ENCODE results near the gene GAMT. TPM values are rescaled to one million over a fixed set of nuclear protein-coding genes. Genes with fewer than 3 reads are reported as not detected.

GAMT gene
- total RNA-seq, 2 experiments from 2014 or later, result 11.0 to 13.0 TPM

- peaks cover 93% of the 10 kb centered on the region for H3K36me3 ChIP-seq (ENCODE audit: insufficient read depth, low read length)
- Mint-ChIP-seq H3K9me3 (no peaks in the 10 kb centered on the region), H3K36me3 (ENCODE audit: low read depth) (peaks cover 78% of the 10 kb centered on the region), H3K27ac (peak overlapping the region; percentile 27), H3K4me1 (ENCODE audit: low read depth) (peaks cover 8% of the 10 kb centered on the region), H3K4me3 (no peak overlapping the region), H3K27me3 (no peaks in the 10 kb centered on the region)
- H3K27ac ChIP-seq (ENCODE audit: low read depth in 1 of 2, low read length in 2 of 2), result no peak overlapping the region
- DNase-seq (no peak), ATAC-seq (ENCODE audit: poor library complexity) (no peak)
- CTCF ChIA-PET, result no interaction called here
- peaks cover 6% of the 10 kb centered on the region for H3K4me1 ChIP-seq (ENCODE audit: insufficient read depth, low read length)
- POLR2A ChIA-PET, result no interaction called here
- H3K27me3 ChIP-seq (ENCODE audit: control insufficient read depth in 1 of 2, insufficient read depth in 2 of 2, low read length in 2 of 2), result no peaks in the 10 kb centered on the region
- intact Hi-C loops (cut with DNase I, micrococcal nuclease), result no loop called here
- no peaks in the 10 kb centered on the region for H3K9me3 ChIP-seq (ENCODE audit: control insufficient read depth in 1 of 2, insufficient read depth in 1 of 2, low read length in 2 of 2)
- TF ChIP-seq CTCF (IDR thresholded peaks at IDR 0.05), result no peak
- H3K4me3 ChIP-seq (ENCODE audit: low read length), result no peak overlapping the region
Measured at GRCh38 chr19:1422360-1422759, 21.0 kb upstream of the GAMT start.

- no peaks in the 10 kb centered on the region for H3K9me3 Mint-ChIP-seq
- H3K27me3 ChIP-seq (ENCODE audit: control insufficient read depth in 1 of 2, insufficient read depth in 2 of 2, low read length in 2 of 2), result no peaks in the 10 kb centered on the region
- no peak overlapping the region for H3K27ac ChIP-seq (ENCODE audit: low read depth in 1 of 2, low read length in 2 of 2)
- no peaks in the 10 kb centered on the region for H3K9me3 ChIP-seq (ENCODE audit: control insufficient read depth in 1 of 2, insufficient read depth in 1 of 2, low read length in 2 of 2)
- peaks cover 10% of the 10 kb centered on the region for H3K4me1 ChIP-seq (ENCODE audit: insufficient read depth, low read length)
- H3K36me3 ChIP-seq (ENCODE audit: insufficient read depth, low read length), result peaks cover 93% of the 10 kb centered on the region
- ChIA-PET CTCF (no interaction called here), POLR2A (no interaction called here)
- H3K4me3 Mint-ChIP-seq, result no peak overlapping the region
- H3K4me1 Mint-ChIP-seq (ENCODE audit: low read depth), result peaks cover 10% of the 10 kb centered on the region
- intact Hi-C loops (cut with DNase I, micrococcal nuclease), result no loop called here
- H3K27me3 Mint-ChIP-seq, result no peaks in the 10 kb centered on the region
- no peak overlapping the region for H3K4me3 ChIP-seq (ENCODE audit: low read length)
- ATAC-seq (ENCODE audit: poor library complexity), result no peak
- no peak for DNase-seq
- no peak for TF ChIP-seq CTCF (IDR thresholded peaks at IDR 0.05)
- peaks cover 78% of the 10 kb centered on the region for H3K36me3 Mint-ChIP-seq (ENCODE audit: low read depth)
- H3K27ac Mint-ChIP-seq, result no peak overlapping the region
Measured at GRCh38 chr19:1421958-1422305, 20.6 kb upstream of the GAMT start.

GRCh38 chr19:1421218-1421957, 20.0 kb upstream of the GAMT start:
- intact Hi-C loops (cut with DNase I, micrococcal nuclease), result no loop called here

More at GRCh38 chr19:1421218-1421957, 20.0 kb upstream of the GAMT start:
- TF ChIP-seq CTCF (IDR thresholded peaks at IDR 0.05), result no peak
- no peaks in the 10 kb centered on the region for H3K9me3 ChIP-seq (ENCODE audit: control insufficient read depth in 1 of 2, insufficient read depth in 1 of 2, low read length in 2 of 2)
- CTCF ChIA-PET, result no interaction called here
- no peak overlapping the region for H3K27ac ChIP-seq (ENCODE audit: low read depth in 1 of 2, low read length in 2 of 2)
- Mint-ChIP-seq H3K4me3 (no peak overlapping the region), H3K27me3 (no peaks in the 10 kb centered on the region), H3K27ac (no peak overlapping the region), H3K36me3 (ENCODE audit: low read depth) (peaks cover 77% of the 10 kb centered on the region), H3K4me1 (ENCODE audit: low read depth) (peaks cover 13% of the 10 kb centered on the region), H3K9me3 (no peaks in the 10 kb centered on the region)
- ATAC-seq (ENCODE audit: poor library complexity) (no peak), DNase-seq (no peak)
- H3K27me3 ChIP-seq (ENCODE audit: control insufficient read depth in 1 of 2, insufficient read depth in 2 of 2, low read length in 2 of 2), result no peaks in the 10 kb centered on the region
- H3K36me3 ChIP-seq (ENCODE audit: insufficient read depth, low read length), result peaks cover 94% of the 10 kb centered on the region
- H3K4me1 ChIP-seq (ENCODE audit: insufficient read depth, low read length), result peaks cover 16% of the 10 kb centered on the region
- POLR2A ChIA-PET, result no interaction called here
- H3K4me3 ChIP-seq (ENCODE audit: low read length), result no peak overlapping the region

All from CD4-positive, alpha-beta T cell (primary cell).